HCT116 (cell line): ENCODE results near the gene POMT1.

Source experiments
- ATF3 ChIP-seq: IDR thresholded peaks from 2 replicates; pipeline ENCODE4 v1.6.1; 2012
- EZH2phosphoT487 ChIP-seq: fragments of 200-600 bp; IDR thresholded peaks from 2 replicates; pipeline ENCODE4 v1.6.1; 2018; ENCODE audit warnings: antibody characterized with exemption, borderline replicate concordance
- SIN3A ChIP-seq: IDR thresholded peaks from 2 replicates; pipeline ENCODE4 v1.6.1; 2012; ENCODE audit warnings: low read depth
- TF ChIP-seq, protein P1 (sequence below), 3 experiments: fragments of 200-600 bp in 1 of 3; sonication (generic) in 1 of 3; IDR thresholded peaks in 2 of 3; conservative IDR thresholded peaks in 1 of 3; 2 replicates each; pipeline ENCODE4 v1.5.1; 2012 to 2017; ENCODE audit warnings: low read depth in 2 of 3, low read length in 2 of 3, antibody characterized with exemption in 1 of 3, borderline replicate concordance in 1 of 3, control low read depth in 1 of 3, mild to moderate bottlenecking in 1 of 3, mixed read lengths in 1 of 3, mixed run types in 1 of 3, moderate library complexity in 1 of 3; ENCODE audit not compliant: insufficient read depth in 1 of 3

DNA sequence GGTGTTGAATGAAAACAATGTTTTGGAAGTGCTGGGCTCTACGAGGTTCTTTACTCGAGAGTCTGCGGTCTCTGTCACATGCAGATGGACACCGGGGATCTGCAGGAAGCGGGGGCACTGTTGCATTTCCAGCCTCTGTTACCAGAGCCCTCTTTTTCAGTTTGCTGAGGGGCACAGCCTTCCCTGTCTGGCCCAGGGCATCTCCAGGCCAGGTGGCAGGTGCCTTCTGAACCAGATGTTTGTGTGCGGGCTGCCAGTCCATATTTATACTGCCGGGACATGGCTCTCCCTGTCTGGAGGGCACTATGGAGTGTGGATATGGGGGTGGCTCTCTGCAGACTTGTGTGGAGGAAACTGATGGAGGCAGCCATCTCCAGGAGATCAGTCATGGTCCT, 18.7 kb upstream of the POMT1 start:
- TF ChIP-seq ATF3 (no peak), SIN3A (no peak), EZH2phosphoT487 (no peak)
- TF ChIP-seq, protein P1, sequence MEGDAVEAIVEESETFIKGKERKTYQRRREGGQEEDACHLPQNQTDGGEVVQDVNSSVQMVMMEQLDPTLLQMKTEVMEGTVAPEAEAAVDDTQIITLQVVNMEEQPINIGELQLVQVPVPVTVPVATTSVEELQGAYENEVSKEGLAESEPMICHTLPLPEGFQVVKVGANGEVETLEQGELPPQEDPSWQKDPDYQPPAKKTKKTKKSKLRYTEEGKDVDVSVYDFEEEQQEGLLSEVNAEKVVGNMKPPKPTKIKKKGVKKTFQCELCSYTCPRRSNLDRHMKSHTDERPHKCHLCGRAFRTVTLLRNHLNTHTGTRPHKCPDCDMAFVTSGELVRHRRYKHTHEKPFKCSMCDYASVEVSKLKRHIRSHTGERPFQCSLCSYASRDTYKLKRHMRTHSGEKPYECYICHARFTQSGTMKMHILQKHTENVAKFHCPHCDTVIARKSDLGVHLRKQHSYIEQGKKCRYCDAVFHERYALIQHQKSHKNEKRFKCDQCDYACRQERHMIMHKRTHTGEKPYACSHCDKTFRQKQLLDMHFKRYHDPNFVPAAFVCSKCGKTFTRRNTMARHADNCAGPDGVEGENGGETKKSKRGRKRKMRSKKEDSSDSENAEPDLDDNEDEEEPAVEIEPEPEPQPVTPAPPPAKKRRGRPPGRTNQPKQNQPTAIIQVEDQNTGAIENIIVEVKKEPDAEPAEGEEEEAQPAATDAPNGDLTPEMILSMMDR (IDR thresholded peaks at IDR 0.05 in 2 of 3, conservative IDR thresholded peaks at IDR 0.05 in 1 of 3; ENCODE audit: borderline replicate concordance in 1 of 3, insufficient read depth in 1 of 3, low read depth in 2 of 3, low read length in 2 of 3): no peak
